Measurements from ENCODE around the gene JPH3.

JPH3 gene

GRCh38 chr16:87684106-87684677 lies 81.9 kb downstream of the JPH3 start:
- DNase-seq, result no peak

- no peak for DNase-seq
Observed at GRCh38 chr16:87684711-87685404, 82.5 kb downstream of the JPH3 start.

- DNase-seq, result no peak
Observed at GRCh38 chr16:87685405-87685755, 83.1 kb downstream of the JPH3 start.

GRCh38 chr16:87685766-87686165 lies 83.5 kb downstream of the JPH3 start:
- DNase-seq, result no peak

GRCh38 chr16:87686697-87687096 lies 84.4 kb downstream of the JPH3 start:
- DNase-seq, result no peak

GRCh38 chr16:87687126-87687910 lies 85.0 kb downstream of the JPH3 start:
- DNase-seq, result no peak

- DNase-seq, result no peak
Observed at GRCh38 chr16:87687998-87688529, 85.8 kb downstream of the JPH3 start.

GRCh38 chr16:87688876-87689815 lies 86.8 kb downstream of the JPH3 start:
- no peak for DNase-seq

GRCh38 chr16:87689956-87690465 lies 87.7 kb downstream of the JPH3 start:
- DNase-seq, result no peak

GRCh38 chr16:87690911-87691685 lies 88.8 kb downstream of the JPH3 start:
- no peak for DNase-seq

- DNase-seq, result no peak
Observed at GRCh38 chr16:87691686-87692079, 89.4 kb downstream of the JPH3 start.

GRCh38 chr16:87692176-87692575 lies 89.9 kb downstream of the JPH3 start:
- DNase-seq, result no peak

GRCh38 chr16:87692756-87693155 lies 90.4 kb downstream of the JPH3 start:
- no peak for DNase-seq

- no peak for DNase-seq
Observed at GRCh38 chr16:87693827-87694226, 91.5 kb downstream of the JPH3 start.

GRCh38 chr16:87694441-87695125 lies 92.3 kb downstream of the JPH3 start:
- DNase-seq, result no peak

GRCh38 chr16:87695534-87695933 lies 93.2 kb downstream of the JPH3 start:
- no peak for DNase-seq

- no peak for DNase-seq
Observed at GRCh38 chr16:87696726-87697125, 94.4 kb downstream of the JPH3 start.

GRCh38 chr16:87697256-87697655 lies 94.9 kb downstream of the JPH3 start:
- DNase-seq, result no peak

- no peak for DNase-seq
Observed at GRCh38 chr16:87697792-87698191, 95.5 kb downstream of the JPH3 start.

- peak in 1 of 2 experiments; percentile 32 for DNase-seq
Observed at GRCh38 chr16:87698241-87698640, 95.9 kb downstream of the JPH3 start.

- DNase-seq, result peak in 1 of 2 experiments; percentile 24
Observed at GRCh38 chr16:87698676-87699199, 96.4 kb downstream of the JPH3 start.

All from activated T-cell treated with anti-CD3 and anti-CD28 coated beads, Interleukin-2, amount 50 U/mL, for 48 hours (primary cell).